Measurements from ENCODE around the gene MSN.
"Not testable (repeated sequence)": the region's sequence is repeated elsewhere in the genome, so short reads cannot be mapped to it uniquely, and the experiment has no call there.

The MSN gene

DNA sequence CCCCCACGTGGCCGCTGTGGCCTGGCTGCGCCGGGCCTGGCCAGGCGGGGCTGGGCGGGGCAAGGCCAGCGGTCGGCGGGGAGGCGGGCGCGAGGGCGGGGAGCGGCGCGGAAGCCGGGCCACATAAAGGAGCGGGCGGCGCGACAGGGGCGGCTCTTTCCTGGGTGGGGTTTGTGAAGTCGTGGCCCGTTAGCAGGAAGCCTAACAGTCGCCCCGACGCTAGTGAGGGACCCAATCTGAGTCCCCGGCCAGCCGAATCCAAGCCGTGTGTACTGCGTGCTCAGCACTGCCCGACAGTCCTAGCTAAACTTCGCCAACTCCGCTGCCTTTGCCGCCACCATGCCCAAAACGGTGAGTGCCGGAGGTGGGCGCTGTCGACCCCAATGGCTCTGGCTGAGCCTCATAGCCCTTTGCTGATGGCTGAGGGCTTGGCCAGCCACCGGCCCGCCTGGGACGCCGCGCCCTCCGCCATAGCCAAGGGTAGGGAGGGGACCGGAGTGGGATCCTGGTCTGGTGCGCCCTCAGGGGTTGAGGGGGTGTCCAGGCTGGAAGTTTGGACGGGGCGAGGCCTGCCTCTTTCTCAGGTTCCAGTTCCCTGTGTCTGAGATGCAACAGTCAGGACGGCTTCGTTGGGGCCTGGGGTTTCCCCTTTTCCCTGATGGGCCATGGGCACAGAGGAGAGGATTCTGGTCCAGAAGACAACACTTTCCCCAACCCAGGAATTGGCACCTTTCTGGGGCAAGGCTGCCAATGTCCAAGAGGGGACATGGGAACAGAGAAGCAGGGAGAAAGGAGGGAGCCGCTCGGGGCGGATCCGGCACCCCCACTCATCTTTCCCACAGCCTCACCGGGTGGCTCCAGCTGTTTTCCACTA, at the start of gene MSN:
Gene MSN (plus strand): TSS at position 152 of the 874 bp plus-strand sequence. CDS start 188 bp downstream, at position 340.
- peak; percentile 76 for DNase-seq

DNA sequence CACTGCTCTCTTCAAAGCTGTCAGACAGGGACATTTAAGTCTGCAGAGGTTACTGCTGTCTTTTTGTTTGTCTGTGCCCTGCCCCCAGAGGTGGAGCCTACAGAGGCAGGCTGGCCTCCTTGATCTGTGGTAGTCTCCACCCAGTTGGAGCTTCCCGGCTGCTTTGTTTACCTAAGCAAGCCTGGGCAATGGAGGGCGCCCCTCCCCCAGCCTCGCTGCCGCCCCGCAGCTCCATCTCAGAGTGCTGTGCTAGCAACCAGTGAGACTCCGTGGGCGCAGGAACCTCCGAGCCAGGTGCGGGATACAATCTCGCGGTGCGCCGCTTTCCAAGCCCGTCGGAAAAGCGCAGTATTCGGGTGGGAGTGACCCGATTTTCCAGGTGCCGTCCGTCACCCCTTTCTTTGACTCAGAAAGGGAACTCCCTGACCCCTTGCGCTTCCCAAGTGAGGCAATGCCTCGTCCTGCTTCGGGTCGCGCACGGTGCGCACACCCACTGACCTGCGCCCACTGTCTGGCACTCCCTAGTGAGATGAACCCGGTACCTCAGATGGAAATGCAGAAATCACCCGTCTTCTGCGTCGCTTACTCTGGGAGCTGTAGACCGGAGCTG, 47.3 kb upstream of the MSN start:
- DNase-seq: not testable (repeated sequence)

DNA sequence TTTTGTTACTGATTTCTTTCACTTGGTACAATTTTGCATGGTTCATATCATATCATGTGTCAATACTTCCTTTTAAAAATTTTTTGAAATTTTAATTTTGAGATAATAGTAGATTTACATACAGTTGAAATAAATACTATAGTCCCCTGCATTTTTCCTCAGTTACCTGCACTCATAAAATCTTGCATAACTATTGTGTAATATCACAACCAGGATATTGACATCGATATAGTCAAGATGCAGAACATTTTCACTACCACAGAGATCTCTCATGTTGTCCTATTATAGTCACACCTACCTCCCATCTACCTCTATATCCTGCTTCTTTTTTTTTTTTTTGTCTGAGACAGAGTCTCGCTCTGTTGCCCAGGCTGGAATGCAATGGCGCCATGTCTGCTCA, 36.7 kb upstream of the MSN start:
- no peak for DNase-seq

DNA sequence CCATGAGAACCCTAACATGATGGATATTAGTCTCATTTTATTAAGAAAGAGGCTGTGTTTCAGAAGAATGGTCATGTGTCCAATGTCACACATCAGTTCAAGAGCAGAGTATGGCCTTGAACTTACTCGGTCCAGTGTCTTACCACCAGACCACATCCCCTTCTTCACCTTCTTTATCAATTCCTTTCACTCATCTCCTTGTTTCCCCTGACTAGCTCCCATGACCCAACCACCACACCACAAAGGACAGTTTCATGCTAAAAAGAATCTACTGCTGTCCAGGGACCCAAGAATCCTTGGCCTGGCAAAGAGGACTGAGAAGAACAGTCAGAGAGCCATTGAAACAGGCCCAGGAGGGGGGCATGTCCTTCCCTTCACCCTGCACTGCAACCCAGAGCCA, 33.6 kb upstream of the MSN start:
- no peak for DNase-seq

DNA sequence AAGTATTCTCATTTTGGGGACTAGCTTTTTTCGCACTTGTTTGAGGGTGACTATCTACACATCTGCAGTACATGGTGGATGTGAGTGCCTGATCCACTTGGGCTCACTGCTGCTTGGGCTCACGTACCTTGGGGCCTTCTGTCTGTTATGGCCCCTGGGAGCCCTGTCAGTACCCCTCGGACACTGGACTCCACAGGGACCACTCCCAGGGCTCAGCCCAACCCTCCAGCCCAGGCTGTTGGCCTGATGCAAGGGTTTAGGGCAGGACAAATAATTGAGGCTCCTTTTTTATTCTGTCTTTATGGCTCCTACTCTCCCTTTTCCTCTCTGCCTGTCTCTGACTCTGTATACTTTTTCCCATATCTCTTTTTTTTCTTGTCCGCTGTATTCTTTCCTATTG, 32.7 kb upstream of the MSN start:
- DNase-seq: no peak

DNA sequence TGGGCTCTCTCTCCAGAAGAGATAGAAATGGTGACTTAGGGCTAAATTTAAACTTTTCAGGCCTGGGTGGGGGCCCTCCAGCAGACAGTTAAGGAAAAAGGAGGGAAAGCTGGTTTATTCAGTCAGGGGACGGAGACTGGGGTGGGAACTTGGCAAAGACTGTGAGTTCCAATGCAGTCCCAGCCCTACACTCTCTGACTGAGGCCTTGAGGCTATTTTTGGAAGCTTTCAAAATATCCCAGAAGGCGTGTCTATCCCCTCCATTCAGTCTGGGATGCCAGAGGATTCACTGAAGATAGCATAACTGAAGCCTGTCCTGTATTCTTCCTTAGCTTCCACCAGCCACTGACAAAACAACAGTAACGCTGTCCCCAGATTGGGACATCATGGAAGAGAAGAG, 32.1 kb upstream of the MSN start:
- no peak for DNase-seq

DNA sequence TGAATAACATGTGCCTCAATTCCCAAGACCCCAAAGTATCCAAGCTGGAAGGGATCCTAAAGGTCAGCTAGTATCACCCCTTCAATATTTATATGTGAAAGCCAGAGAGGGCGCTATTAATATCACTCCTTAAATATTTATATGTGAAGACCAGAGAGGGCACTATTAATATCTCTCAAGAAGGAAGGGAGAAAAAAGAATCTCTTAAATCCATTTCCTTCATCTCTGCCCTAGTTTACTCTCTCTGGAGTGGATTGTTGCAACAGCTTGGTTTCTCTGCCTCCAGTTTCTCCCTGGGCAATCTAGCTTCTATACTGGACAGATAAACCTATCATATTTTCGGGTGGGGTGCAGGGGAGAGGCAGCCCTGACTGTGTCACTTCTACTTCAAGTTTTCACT, 31.6 kb upstream of the MSN start:
- no peak for DNase-seq

DNA sequence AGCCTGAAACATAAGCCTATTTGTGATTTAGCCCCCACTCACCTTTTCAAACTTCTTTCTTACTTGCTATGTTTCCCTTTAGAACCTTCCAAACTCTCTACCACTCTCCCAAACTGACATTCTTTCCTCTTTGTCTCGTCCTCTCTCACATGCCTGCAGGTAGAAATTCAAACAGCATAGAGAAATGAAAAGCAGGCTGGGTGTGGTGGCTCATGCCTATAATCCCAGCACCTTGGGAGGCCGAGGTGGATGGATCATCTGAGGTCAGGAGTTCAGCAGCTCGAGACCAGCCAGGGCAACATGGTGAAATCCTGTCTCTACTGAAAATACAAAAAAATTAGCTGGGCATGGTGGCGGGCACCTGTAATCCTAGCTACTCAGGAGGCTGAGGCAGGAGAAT, 31.2 kb upstream of the MSN start:
- DNase-seq: not testable (repeated sequence)

DNA sequence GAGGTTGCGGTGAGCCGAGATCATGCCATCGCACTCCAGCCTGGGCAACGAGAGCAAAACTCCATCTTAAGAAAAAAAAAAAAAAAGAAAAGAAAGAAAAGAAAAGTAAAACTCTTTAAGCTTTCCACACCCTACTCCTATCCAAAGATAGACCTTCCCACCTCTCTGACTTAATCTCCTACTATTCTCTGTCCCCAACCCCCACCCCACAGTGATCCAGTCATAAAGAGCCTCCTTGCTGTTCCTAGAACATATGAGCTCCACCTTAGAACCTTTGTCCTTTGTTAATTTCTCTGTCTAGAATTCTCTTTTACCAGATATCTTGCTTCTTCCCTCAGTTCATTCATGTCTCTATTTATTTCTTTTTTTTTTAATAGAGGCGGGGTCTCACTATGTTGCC, 30.1 kb upstream of the MSN start:
- DNase-seq: no peak

DNA sequence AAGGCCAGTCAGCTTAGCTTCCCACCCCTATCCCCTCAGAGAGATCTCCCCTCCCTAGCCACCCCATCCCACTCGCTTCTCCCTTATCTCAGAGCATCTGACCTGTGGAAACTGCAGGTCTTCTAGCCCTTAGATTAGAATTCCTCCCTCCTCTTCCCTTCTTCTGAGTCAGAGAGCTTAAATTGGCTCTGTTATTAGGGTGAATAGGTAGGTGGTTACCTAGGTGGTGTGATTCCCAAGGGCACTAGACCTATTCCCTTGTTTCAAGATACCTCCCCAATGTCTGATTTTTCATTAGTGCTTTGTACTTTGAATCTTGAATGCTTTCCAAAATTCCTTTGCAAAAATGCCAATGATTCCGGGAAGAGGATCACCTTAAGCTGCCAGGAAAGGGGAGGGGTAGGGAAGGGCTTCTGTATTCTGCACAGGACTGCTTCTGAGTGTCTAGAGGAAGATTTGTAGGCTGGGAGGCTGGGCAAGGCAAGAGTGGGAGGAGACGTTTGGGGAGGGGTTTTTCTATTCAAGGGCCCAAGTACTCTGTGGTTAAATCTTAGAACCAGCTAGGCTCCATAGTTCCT, 24.5 kb upstream of the MSN start:
- no peak for DNase-seq

DNA sequence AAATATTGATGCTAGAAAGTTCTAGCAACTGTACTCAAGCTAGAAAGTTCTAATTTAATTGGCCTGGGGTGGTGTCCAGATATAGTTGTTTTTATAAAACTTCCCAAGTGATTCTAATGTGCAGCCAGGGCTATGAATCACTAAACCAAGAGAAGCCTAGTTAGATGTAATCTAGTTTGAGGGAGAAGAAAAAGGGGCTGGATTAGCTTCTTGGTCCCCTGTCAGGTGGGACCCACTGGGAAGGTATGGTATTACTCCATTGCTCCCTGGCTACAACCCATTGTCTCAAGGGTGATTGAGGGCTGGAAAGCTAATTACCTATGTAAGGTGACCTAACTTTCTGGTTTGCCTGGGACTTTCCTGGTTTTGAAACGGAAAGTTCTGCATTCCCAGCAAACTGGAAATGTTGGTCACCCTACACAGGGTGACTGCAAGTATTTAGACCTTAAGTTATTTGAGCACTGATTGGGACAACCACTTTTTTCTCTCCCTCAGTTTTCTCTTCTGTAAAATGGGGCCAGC, 23.9 kb upstream of the MSN start:
- no peak for DNase-seq

DNA sequence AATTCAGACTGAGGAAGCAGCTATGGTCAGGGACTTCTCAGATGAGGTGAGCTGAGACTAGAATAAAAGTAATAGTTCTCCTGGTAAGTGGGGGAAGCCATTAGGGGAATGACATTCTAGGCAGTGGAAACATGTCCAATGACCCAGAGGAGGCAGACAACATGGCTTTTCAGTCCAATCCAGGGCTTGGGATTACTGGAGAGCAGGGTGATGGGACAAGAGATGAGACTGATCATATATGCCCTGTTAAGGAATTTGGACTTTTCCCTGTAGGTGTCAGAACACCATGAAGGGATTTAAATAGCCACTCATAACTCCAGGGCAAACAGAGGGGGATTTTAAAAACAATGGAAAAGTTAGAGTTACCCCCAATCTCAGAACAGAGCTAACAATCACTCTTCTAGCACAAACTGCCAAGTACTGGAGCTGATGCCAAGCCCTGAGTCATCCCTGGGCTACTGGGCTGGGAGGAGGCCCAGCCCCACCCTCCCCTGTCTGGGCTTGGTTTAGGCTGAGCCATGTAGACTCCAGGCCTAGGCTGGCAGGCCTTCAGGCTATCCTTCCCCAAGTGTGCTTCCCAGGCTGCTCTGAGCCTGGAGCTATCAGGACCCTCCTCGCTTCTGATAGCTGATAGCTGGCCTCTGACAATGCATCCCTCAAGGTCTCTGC, 22.7 kb upstream of the MSN start:
- peak; percentile 13 for DNase-seq

DNA sequence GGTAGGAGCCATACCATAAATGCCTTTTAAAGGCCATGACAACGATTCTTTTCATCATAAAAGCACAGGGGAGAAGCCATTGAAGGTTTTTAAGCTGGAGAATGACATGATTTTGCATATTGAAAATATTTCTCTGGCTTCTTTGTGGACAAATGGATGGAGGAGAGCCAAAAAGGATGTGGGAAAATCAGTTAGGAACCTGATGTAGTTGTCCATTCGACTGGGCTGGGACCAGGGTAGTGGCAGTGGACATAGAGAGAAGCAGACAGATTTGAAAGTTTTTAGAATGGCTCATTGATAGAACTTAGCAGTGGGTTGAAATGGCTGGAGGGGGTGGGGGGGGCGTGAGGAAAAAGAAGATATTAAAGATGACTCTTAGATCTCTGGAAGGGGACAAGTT, 19.7 kb upstream of the MSN start:
- no peak for DNase-seq

DNA sequence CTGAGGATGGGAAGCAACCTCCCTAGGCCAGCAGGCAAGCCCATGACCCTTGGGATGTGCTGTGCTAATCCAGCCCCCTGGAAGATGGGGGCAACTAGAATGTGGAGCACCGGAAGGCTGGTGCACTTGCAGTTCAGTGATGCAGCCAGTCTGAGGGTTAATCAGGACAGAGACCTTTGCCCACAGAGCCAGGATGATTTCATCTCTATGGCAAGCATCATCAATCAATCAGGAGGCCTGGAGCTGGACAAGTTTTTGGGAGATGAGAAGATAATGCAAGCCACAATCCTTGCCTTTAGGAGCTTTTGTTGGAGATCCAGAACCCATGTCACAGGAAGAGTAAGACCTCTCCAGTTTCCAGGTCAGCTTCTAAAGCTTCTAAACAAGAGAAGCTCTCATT, 15.4 kb upstream of the MSN start:
- no peak for DNase-seq

DNA sequence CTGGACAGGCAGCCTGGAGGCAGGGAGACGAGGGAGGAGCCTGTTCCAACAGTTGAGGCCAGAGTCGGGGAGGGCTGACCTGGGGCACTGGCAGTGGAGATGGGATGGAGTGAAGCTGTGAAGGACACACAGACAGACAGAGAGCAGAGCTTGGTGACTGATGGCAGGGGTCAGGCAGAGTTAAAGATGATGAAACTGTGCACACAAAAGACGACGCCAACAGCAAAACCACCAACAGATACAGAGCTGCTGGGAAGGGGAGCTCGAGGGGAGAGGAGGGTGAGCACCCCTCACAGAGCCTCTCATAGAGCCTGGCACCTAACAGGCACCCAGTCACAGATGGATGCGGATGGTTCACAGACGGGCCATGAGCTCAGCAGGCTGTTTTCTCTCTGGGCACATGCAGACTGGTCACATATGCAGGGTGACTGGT, 10.4 kb upstream of the MSN start:
- not testable (repeated sequence) for DNase-seq

DNA sequence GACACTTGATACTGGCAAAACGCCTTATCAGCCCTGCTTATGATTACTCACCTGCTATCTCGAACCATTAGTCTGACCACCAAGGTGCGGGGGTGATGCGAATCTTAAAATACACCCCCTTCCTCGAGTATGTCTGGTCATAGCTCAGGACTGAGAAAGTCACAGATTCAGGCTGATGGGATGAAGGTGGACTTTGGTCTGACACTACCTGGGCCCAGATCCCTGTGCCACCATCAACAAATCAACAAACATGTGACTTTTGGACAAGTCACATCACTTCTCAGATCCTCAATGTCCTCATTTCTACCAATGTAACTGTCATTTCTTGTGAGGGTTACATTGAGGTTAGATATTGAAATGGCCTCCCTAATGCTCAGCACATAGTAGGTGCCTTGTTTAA, 9.8 kb upstream of the MSN start:
- DNase-seq: no peak

DNA sequence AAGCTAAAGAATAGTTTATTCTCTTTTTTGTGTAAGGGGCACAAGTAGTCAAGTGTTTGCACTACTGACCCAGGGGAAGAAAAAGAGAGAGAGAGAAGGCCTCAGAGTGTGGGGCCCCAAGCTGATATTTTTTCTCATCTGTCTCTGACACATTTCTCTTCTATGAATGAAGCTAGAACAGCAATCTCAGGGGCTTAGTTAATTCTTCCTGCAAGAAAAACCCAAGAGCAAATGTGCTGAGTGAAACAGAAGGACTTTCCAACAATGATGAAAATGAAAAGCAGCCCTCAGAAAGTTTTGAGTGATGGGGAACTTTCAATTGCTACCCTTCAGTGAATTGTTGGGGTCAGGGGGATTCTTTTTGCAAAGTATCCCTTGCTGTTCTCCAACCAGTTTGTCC, 9.2 kb upstream of the MSN start:
- no peak for DNase-seq

DNA sequence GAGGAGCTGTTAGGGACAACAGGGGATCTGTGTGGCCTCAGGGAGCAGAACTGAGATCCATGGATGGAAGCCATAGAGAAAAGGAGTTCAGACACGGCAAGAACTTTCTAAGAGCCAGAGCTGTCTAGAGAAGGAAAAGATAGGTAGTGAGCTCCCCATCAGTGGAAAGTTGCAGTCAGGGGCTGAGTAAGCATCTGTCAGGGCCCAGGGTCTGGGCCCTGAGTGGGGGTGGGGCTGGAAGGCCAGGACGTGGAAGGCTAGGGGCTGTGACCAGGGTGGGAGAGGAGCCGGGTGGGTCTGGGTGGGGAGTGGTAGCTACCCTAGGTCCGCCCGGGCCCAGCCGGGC, 324 bp upstream of the MSN start:
- DNase-seq: no peak

DNA sequence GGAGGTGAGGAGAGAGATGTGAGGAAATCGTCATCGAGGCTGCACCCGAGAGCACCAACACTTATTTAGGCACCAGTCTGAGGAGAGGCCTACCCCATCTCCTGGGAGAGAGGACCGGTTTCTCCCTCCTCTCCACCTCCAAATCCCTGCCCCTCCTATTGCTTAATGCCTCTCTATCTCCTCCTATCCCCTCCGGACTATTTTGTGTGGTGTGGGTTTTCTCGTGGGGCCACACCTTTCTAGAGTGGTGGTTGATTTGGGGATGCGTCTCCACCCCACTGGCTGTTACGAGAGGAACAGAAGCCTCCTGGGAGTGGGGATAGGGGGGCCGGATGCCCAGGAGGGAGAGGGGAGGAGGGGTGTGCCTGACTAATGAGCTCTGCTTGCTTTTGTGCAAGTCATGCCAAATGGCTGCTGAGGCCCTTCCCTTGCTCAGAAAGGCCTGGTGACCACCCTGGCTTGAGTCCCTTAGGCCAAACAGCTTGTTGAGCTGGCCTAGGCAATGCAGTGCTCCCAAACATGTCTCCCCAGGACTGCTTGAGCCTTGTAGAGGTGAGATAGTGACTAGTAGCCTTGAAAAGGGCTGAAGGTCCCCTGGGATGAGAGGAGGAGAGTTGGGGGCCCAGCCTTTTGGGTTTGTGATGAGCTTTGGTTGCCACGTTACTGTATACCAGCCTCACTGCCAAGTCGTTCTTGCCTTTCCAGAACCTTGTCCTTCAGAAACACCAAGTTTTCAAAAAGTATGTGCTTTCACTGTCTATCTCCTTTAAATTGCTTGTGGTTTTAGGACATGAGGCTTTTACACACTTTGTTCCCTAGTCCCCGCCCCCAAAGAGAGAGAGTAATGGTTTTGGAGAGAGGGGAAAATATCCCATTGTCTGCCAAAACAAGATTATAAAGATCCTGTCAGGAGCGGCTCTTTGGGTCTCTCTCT, 1.2 kb downstream of the MSN start:
- DNase-seq: peak; percentile 59

DNA sequence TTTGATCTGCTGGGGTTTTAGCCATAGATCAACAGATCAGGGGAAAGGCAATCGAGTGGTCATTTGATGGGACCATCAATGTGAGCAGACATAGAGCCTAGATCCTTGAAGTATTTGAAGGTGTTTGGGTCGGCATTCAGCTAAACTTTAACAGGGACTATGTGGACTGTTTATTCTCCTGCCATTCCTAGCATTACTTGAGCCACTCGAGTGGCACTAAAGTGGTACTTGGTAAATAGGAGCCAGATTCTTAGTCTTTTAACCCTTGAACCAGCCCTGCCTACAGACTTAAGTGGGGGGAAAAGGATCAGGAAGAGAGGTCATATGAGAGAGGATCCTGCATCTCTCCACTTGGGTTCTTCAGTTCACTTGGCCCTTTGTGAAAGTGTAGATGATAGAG, 3.8 kb downstream of the MSN start:
- DNase-seq: no peak

DNA sequence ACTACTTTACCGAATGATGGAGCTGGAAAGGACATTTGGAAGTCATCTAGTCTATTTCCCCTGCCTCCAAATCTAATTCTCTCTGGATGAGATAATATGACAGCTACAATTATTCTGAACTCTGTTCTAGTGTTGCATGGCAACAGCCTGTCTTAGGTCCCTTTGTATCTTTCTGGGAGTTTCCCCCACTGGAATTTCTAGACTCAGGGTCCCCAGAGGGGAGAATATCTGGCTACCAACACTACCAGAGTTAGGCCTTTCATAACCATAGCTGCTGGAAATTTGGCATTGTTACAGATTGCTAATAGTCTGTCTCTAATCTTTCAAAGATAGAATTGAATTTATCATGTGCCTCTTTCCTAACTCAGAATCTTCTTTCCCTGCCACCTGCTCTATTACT, 4.5 kb downstream of the MSN start:
- DNase-seq: no peak

DNA sequence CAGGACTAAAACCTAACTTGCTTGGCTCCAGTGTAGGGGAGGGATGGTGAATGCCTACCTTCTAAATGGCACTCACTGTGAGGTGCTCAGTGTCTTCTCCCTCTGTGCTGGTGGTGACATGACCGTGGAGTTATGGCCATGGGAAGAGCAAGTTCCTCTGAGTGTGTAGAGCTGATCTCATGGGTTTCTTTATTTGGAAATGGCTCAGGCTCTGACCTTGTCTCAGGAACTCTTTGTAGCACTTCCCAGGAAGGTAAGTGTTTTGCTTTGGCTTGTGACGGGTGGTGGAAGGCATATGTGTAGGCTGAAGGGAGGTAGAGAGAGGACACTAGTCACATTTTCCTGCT, 6.4 kb downstream of the MSN start:
- no peak for DNase-seq
